GM18508 (cell line): ENCODE measurements around the gene YTHDF1.

Experiments
- ATAC-seq: cut with Tn5 transposase; IDR thresholded peaks from one replicate; pipeline ENCODE4 v1.9.1; 2021; ENCODE audit warnings: moderate number of reproducible peaks; ENCODE audit not compliant: insufficient read depth, unreplicated experiment

Gene YTHDF1

DNA sequence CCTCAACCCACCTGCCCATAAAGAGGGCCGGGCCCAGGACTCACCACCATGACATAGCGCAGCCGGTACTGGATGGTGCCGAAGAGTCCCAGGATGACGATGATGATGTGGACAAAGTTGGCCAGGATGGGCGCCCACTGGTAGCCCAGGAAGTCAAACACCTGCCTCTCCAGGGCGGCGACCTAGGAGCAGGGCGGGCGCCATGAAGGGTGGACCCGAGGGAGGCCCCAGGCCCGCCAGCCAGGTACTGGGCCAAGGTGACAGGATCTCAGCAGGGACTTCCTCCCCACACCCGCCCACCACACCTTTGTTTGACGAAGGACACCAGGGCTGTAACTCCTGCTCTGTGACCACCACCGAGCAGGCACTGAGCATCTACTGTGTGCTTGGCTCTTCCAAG is 34.0 kb upstream of the YTHDF1 start:
- no peak for ATAC-seq

GRCh38 chr20:63248835-63249591 is 33.1 kb upstream of the YTHDF1 start:
- ATAC-seq: no peak

DNA sequence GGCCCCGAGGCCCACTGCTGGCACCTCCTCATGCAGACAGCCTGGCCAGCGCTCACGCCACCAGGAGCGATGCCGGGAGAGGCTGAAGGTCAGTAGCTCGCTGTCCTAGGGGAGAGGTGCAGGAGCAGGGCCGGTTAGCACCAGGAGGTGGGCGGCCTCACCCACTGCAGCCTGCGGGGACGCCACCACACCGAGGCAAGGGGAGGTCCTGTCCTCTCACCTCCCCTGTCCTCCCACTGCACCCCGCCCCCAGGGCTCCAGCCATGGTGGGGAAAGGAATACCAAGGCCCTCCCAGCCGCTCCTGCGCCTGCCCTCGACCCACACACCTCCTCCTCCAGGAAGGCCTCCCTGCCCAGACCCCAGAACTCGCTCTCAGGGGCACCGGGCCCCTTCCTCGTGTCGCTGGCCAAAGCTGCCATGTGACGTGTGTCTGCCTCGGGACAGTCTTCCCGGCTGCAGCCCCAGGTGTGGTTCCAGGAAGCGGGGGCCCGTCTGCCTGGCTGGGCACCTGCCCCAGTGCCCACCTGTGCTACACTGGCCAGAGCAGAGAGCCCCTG is 31.8 kb upstream of the YTHDF1 start:
- no peak for ATAC-seq

DNA sequence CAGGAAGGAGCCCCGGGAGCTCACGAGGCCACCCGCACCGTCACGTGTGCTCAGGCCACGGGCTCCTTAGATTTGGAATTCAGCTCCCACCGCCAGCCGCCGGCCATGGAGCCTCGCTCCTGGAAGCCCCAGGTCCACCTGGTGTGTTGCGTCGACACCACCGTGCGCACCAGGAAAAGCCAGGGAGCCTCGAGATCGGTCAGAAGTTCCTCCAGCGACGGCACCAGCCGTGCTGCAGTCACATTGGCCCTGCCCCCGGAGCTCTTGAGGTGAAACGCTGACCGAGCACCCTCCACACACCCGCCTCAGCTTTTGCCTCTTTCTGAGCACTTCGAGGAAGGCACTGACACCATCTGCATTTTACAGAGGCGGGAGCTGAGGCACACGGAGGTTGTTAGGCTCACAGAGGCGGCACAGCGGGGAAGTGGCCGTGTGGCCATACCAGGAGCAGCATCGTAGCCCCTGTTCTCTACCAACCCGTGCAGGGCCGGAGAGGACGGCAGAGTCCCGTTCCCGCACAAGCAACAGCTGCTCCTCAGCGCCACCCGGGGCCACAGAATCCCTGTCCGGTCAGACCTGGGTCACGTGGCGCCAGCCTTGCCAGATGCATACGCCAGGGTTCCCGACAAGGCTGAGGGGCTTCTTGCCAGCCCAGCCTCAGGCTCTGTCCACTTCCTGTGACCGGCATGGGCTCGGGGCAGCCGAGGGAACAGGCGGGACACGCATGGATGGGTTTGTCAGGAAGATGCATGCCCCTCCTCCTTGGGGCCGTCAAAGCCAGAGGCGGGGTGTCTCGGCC is 30.8 kb upstream of the YTHDF1 start:
- ATAC-seq: no peak

- ATAC-seq: no peak
Measured at GRCh38 chr20:63244468-63244867, 28.5 kb upstream of the YTHDF1 start.

DNA sequence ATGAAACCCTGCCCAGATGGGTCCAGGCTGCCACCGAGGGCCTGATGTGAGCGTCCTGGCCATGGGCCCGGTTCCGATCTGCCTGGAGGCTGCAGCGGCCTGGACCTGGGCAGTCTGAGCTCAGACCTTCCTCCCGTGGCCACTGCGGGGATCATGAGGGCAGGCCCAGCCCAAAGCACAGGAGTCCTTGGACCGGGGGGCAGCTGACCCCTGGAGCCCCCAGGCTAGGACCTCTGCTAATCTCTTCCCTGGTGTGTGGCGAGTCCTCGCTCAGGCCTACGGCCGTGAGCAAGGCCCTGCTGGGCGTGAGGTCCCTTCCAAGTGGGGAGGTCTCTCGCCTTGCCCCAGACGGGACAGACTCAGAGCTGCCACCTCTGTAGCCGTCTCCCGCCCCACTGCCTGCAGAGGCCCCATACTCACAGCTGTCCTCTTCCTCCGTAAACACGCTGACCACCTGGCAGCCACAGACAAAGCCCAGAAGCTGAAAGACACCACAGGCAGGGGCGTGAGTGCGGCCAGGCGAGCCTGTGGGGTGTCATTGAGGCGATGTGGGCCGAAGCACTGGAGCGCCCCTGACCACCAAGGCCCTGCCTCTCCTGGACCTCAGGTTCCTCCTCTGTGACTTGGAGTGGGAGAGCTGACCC is 27.8 kb upstream of the YTHDF1 start:
- no peak for ATAC-seq

DNA sequence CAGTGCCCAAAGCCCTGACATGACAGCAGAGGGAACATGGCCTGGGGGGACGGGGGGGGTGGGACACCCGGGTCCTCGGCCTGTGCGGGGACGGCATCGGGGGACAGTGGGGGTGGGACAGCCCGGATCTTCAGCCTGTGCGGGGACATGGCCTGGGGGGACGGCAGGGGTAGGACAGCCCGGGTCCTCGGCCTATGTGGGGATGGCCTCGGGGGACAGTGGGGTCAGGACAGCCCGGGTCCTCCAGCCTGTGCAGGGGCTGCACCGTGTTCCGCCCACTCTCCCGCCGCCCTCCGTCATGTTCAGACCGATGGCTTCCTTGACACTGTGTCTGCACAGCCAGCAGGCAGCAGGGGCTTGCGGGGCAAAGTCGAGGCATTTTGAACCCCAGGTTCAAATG is 26.8 kb upstream of the YTHDF1 start:
- ATAC-seq: no peak

GRCh38 chr20:63241272-63241671 is 25.3 kb upstream of the YTHDF1 start:
- ATAC-seq: no peak

DNA sequence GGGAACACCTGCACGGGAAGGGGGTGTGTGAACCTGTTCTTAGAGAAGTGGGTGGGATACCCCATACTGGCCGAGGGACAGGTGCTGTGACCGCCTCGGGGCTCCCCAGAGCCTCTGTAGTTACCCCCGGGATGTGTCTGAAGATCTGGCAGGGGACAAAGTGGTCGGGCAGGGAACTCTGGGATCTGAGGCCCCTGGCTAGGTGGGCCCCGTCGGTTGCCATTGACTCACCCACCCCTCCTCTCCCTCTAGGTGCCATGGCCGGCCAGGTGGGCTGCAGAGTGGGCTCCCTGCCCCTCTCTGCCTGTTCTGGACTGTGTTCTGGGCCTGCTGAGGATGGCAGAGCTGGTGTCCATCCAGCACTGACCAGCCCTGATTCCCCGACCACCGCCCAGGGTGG is 24.1 kb upstream of the YTHDF1 start:
- ATAC-seq: no peak

DNA sequence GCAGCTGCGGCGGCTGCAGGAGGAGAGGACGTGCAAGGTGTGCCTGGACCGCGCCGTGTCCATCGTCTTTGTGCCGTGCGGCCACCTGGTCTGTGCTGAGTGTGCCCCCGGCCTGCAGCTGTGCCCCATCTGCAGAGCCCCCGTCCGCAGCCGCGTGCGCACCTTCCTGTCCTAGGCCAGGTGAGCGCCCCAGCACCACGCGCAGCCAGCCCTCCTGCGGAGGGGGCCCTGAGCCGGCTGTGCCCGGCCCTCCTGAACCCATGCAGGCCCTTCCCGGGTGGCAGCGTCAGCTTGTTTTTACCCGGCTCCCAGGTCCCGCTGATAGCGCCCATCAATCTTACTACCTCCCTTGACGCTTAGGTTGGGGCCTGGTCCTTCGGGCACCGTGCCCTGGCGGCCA is 23.5 kb upstream of the YTHDF1 start:
- ATAC-seq: no peak

- ATAC-seq: no peak
Measured at GRCh38 chr20:63238514-63239125, 22.7 kb upstream of the YTHDF1 start.

- no peak for ATAC-seq
Measured at GRCh38 chr20:63238031-63238430, 22.1 kb upstream of the YTHDF1 start.

- ATAC-seq: no peak
Measured at GRCh38 chr20:63236116-63236837, 20.3 kb upstream of the YTHDF1 start.

GRCh38 chr20:63235399-63235983 is 19.6 kb upstream of the YTHDF1 start, which contains the start of gene BIRC7:
Gene BIRC7 (plus strand): TSS chr20:63235905. CDS start chr20:63236097, 192 bp downstream.
- no peak for ATAC-seq

GRCh38 chr20:63234693-63235398 is 18.9 kb upstream of the YTHDF1 start:
- no peak for ATAC-seq

GRCh38 chr20:63233924-63234323 is 18.0 kb upstream of the YTHDF1 start:
- no peak for ATAC-seq

DNA sequence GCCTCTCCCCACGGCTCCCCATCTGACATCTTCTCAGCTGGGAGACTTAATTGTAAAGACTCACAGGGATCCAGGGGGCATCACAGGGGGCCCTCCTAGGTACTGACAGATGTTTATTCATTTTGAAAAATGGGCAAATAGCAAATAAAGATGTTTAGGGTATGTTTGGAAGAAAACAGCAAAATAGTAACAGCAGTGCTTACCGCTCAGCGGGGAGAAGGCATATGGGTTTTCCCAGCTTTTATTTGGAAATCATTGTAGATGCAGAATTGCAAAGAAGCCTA is 17.1 kb upstream of the YTHDF1 start:
- no peak for ATAC-seq

GRCh38 chr20:63232235-63233060 is 16.5 kb upstream of the YTHDF1 start:
- ATAC-seq: no peak
